HG03469 (cell line): Measurements from ENCODE around the gene PNPT1.

Experiments used
- ATAC-seq: cut with Tn5 transposase; IDR thresholded peaks from one replicate; pipeline ENCODE4 v1.9.1; 2021; ENCODE audit warnings: mild to moderate bottlenecking, moderate library complexity, moderate number of reproducible peaks; ENCODE audit not compliant: unreplicated experiment

Gene PNPT1

GRCh38 chr2:55672630-55673029, 21.0 kb downstream of the PNPT1 start:
- ATAC-seq, result no peak

DNA sequence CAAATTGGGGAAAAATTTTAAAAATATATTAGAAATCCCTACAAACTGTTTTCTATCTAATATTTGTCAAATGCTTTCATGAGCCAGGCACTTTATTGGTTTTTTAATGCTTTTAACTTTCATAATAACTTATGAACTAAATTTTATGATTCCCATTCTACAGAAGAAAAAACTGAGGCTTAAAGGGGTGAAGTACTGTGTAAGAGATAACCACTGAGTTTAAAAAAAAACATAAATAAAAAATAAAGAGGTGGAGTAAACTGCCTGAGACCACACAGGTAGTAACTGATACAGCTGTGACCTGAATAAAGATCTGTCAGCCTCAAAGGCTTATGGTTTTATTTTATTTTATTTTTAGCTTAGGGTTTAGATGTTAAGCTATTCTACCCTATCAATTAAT, 24.7 kb downstream of the PNPT1 start:
- ATAC-seq, result no peak

DNA sequence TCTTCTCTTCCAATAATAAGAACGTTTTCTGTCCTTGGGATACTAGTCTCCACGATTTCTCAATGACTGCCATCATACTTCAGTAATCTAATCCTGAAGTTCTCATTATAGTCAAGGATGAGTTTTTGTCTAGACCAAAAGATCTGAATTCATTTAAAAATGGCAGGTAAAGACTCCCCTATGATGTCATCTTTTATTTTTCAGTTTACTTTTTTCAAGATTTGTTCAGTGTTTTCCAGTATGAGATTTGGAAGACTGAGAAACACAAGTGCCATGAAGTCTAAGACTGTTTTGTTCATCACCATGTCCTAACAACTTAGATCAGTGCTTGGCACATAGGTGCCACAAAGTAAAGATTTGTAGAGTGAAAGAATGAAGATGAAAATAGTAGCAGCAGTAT, 40.4 kb downstream of the PNPT1 start:
- ATAC-seq, result no peak

DNA sequence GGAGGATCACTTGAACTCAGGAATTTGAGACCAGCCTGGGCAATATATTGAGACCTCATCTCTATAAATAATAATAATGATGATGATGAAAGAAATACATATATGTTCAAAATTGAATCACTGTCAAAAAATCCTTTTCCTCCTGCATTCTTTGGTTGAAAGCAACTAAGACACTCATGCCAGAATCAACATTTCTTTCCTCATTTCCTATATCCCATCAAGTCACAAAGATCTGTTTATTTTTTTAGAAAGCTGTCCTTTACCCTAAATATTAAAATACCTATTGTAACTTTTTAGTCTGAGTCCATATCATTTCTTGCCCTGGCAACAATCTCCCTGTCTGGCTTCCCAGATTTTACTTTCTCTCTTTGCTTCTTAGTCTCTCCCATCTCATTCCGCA, 44.4 kb downstream of the PNPT1 start:
- no peak for ATAC-seq

GRCh38 chr2:55636831-55637230, 56.8 kb downstream of the PNPT1 start:
- no peak for ATAC-seq

- no peak for ATAC-seq
Measured at GRCh38 chr2:55628931-55629330, 64.7 kb downstream of the PNPT1 start.

GRCh38 chr2:55627915-55628314, 65.7 kb downstream of the PNPT1 start:
- ATAC-seq, result no peak

DNA sequence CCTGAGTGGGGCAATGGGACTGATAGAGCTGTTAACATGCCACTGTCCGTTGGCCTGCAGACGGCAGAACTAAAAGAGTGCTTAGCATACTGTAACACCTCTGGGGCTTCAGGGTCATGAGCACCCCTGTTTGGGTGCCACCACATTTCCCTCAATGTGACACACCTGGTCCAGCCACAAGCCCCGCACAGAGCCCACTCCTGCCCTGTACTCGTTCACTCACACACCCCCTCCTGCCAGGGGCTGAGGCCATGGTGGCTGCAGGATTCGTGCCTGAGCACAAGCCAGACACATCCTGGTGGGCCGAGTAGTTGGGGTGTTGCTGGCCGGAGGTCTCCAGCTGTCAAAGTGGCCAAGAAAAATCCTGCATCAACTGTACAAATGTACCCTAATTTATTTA, 71.8 kb downstream of the PNPT1 start:
- ATAC-seq, result no peak

GRCh38 chr2:55620123-55620779, 73.4 kb downstream of the PNPT1 start:
- ATAC-seq, result no peak

GRCh38 chr2:55618275-55619055, 75.2 kb downstream of the PNPT1 start:
- ATAC-seq, result peak; percentile 39

- no peak for ATAC-seq
Measured at GRCh38 chr2:55618025-55618274, 75.7 kb downstream of the PNPT1 start.

DNA sequence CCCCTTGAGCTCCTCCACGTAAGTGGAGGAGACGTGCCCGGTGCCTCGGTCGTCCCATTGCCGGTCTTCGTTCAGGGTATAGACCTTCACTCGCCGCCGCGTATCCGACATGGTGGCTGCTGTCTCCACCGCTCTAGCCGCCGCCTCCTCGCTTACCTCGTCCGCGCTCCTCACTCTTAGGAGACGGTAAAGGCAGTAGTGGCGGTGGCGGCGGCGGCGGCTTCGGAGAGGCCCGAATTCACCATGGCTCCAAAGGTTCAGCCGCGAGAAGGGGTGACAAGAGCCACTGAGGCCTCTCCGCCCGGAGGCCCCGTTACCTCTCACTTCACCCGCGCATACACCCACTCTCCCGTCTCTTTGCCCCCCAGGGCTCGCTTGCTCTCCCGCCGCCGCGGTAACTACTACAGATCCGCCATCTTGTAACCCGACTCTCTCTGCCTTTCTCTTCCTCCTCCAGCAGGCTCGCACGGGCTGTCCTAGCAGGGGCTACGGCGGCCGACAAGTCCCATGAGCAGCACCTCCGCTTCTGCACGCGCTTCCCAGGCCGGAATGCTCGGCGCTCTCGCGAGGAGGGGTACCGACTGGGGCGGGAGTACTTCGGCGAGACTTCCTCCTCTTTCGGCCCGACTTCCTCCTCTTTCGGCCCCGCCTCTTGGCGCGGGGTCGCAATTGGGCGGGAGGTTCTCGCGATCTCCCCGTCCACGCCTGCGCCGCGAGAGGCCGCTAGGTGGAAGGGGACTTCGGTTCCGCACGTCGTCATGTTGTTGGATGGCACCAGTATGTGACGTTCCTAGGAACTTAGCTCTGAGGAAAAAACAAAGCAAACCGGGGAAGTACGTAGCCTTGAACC, 76.2 kb downstream of the PNPT1 start, which contains the start of gene PPP4R3B:
Gene PPP4R3B (minus strand): TSS at position 448 of the 850 bp plus-strand sequence. CDS start 337 bp downstream, at position 111.
- peak; percentile 75 for ATAC-seq

DNA sequence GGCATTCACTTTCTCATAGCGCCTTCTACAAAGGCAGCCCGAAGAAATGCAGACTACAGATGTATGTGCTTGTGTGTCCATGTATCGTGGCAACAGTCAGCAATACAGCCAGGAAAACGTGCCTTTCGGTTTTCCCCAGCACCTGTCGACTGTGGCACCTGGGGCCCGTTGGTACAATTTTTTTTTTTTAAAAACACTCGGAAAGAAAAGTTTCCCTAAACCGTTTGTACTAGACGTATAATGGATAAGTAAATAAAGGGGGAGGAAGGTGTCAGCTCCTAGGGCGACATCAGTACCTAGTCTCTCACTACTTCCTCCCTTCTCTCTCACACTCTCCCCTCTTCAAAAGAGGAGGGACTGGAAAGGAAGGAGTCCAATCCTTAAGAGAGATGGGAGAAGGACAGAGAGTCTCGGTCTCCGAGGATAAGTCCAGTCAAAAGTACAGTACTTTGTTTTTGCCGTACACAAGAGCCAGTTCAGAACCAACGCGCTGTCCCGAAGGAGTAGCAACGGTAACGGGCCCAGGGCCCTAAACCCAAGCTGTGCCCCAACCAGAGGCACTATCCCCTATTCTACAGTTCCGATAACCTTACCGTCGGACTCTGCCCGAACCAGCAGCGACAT, 77.0 kb downstream of the PNPT1 start:
- peak; percentile 17 for ATAC-seq

GRCh38 chr2:55611997-55612396, 81.6 kb downstream of the PNPT1 start:
- ATAC-seq, result no peak

GRCh38 chr2:55610954-55611743, 82.5 kb downstream of the PNPT1 start:
- ATAC-seq, result no peak

DNA sequence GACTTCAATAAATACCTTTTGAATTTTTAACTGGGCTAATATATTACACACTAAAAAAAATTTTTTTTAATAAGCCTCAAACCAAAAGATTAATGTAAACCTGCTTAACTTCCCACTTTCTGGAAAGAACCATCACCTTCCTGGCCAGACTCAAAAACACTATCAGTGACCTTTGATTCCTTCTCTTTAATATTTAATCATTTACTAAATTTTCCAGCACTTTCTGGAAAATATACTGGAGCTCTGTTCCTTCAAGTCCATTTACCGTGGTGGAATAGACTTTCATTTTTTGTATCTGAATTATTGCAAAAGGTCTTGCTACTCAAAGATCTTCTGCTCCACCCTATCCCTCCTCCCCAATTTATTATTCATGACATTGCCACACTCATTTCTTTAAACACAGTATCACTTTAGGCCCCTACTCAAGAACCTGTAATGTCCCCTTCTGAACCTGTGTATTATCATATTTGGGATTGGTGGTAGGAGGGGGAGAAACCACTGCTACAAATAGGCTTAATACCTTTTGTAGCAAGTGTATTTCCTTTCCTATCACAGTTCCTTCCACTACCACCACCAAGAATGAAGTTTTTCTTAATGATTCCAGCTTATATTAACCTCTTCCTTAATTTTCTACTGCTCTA, 83.6 kb downstream of the PNPT1 start:
- ATAC-seq, result no peak

- no peak for ATAC-seq
Measured at GRCh38 chr2:55609193-55609794, 84.3 kb downstream of the PNPT1 start.

DNA sequence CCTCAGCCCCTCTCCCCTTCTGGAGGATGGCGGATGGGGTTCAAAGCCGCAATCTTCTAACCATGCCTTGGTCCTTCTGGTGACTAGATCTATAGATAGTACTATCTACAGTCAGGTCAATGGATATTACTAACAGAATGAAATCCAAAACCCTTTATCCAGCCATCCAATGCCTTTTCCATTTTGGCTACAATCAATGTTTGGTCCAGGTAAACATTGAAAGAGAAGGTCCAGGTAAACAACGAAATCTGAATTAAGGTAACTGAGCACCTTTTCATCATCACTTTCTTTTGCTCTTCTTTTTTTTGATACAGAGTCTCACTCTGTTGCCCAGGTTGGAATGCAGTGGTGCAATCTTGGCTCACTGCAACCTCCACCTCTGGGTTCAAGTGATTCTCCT, 85.9 kb downstream of the PNPT1 start:
- no peak for ATAC-seq

DNA sequence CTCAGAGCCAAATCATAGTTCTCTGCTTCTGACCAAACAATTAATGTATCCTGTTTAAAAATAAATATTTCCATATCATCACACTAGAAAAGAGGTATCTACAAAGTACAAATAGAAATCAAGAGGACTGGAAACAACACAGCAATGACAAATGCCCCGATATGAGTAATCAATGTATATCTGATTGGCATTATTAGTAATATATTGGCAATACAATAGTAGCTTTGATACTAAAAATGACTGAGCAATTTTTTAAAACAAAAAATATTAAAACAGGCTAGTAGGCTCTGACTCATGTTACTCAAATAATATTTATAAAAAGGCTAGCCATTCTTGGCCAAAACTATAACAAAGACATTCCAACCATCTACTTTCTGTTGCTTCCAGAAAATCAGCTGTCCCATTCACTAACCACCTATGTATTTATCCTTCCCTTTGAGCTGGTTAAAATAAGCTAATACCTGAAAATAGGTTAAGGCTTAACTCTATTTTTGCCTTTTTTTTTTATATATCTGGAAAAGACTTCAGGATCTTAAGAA, 89.5 kb downstream of the PNPT1 start:
- ATAC-seq, result no peak
